GM18907 (cell line): ENCODE data around the gene PSAPL1.

Source experiments
- ATAC-seq: cut with Tn5 transposase; IDR thresholded peaks from one replicate; pipeline ENCODE4 v1.9.1; 2021; ENCODE audit warnings: mild to moderate bottlenecking, moderate library complexity; ENCODE audit not compliant: unreplicated experiment

PSAPL1 gene

GRCh38 chr4:7384003-7384928 is 50.5 kb downstream of the PSAPL1 start:
- ATAC-seq, result no peak

GRCh38 chr4:7383266-7383665 is 51.5 kb downstream of the PSAPL1 start:
- no peak for ATAC-seq

- no peak for ATAC-seq
Measured at GRCh38 chr4:7382634-7383014, 52.1 kb downstream of the PSAPL1 start.

- ATAC-seq, result no peak
Measured at GRCh38 chr4:7381890-7382633, 52.7 kb downstream of the PSAPL1 start.

- no peak for ATAC-seq
Measured at GRCh38 chr4:7381221-7381889, 53.4 kb downstream of the PSAPL1 start.
